ENCODE data around the gene FAM222B.

FAM222B gene

DNA sequence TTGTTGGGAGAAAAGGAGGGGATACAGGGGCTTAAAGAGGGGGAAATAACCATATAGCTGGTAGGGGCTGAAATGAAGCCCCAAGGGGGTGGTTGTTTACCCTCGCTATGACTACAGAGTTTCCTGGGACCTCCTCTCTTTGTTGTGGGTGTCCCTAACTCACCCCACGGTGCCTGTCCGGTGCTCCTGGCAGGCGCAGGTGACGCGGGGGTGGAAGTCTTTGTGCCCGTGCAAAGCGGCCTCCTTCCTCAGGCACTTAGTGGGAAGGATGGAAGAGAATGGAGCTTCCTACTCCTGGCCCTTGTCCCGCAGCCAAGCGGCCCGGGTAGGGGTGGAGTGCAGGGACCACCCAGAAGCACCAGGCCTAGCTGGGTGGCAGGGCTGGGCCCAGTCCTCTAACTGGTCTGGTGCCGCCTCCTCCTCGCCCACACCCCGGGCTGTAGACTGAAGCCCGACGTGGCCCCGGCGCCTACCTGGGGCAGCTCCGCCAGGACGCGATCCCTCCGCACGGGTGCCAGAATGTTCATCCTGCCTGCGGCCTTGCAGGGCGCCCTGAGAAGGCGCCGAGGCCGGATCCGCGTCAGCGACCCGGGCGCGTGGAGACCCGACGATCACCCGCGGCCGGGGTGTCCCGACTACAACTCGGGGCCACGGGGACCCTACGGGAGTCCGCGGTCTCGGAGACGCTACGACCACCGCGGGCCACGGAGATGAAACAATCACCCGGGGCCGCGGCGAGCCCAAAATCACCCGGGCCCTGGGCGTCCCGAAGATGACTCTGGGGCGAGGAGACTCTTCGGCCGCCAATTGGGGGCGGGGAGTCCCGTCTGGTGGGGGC, 125.6 kb downstream of the FAM222B start:
- POLR2A ChIA-PET, result interaction anchor here (0.8 to 3.7 kb wide), 8 partner anchors 10 to 118 kb away, joined by 3 to 38 read pairs (median 4); partner anchors contain the start of genes NEK8 and TLCD1
- peak overlapping the region; percentile 67 for H3K4me3 ChIP-seq (ENCODE audit: low read depth, low read length)
- CTCF ChIA-PET, result interaction anchor here (0.6 to 2.6 kb wide), 10 partner anchors 10 to 400 kb away, joined by 3 to 16 read pairs (median 4); partner anchors contain the start of genes BLTP2, NEK8 and TLCD1
- H3K36me3 ChIP-seq (ENCODE audit: control insufficient read depth in 2 of 2, insufficient read depth in 1 of 2, low read length in 2 of 2), result peaks cover 23 to 59% of the 10 kb centered on the region in 2 experiments; a peak in 2 of 3 replicates
- H3K27ac ChIP-seq (ENCODE audit: extremely low read depth, low read depth, low read length), result peak overlapping the region; percentile 95
- no peaks in the 10 kb centered on the region for H3K9me3 ChIP-seq (ENCODE audit: control insufficient read depth, insufficient read depth, low read depth, low read length)
- H3K4me1 ChIP-seq (ENCODE audit: control insufficient read depth, insufficient read depth, low read length), result peaks cover 11% of the 10 kb centered on the region
- TF ChIP-seq ZNF266 (tag by site-specific recombination; IDR thresholded peaks at IDR 0.05; ENCODE audit: low read depth) (no peak), EGR2 (tag by site-specific recombination; IDR thresholded peaks at IDR 0.05; ENCODE audit: low read depth) (peak; percentile 84), ZNF792 (tag by site-specific recombination; IDR thresholded peaks at IDR 0.05) (0 out of 2 replicates have a peak, but pooled peaks have one; percentile 16), ZNF544 (tag by site-specific recombination; IDR thresholded peaks at IDR 0.05) (no peak), ZNF214 (tag by site-specific recombination; IDR thresholded peaks at IDR 0.05; ENCODE audit: borderline replicate concordance) (no peak), KLF1 (tag by site-specific recombination; IDR thresholded peaks at IDR 0.05) (peak; percentile 92), SP2 (tag by site-specific recombination; IDR thresholded peaks at IDR 0.05) (no peak), ZNF777 (tag by site-specific recombination; IDR thresholded peaks at IDR 0.05; ENCODE audit: borderline replicate concordance) (0 out of 2 replicates have a peak, but pooled peaks have one; percentile 71), ZNF510 (tag by site-specific recombination; IDR thresholded peaks at IDR 0.05; ENCODE audit: insufficient replicate concordance) (no peak), ZNF501 (tag by site-specific recombination; IDR thresholded peaks at IDR 0.05) (0 out of 2 replicates have a peak, but pooled peaks have one; percentile 57), ZNF24 (tag by site-specific recombination; IDR thresholded peaks at IDR 0.05) (no peak), ZNF600 (tag by site-specific recombination; IDR thresholded peaks at IDR 0.05) (peak; percentile 27; the same call in 1 of the 2 replicates), GLIS2 (tag by site-specific recombination; IDR thresholded peaks at IDR 0.05) (peak; percentile 58), REPIN1 (tag by site-specific recombination; IDR thresholded peaks at IDR 0.05; ENCODE audit: low read depth) (no peak), ZNF146 (tag by site-specific recombination; IDR thresholded peaks at IDR 0.05) (0 out of 2 replicates have a peak, but pooled peaks have one; percentile 2), ZNF610 (tag by site-specific recombination; IDR thresholded peaks at IDR 0.05; ENCODE audit: borderline replicate concordance) (no peak), ZNF184 (tag by site-specific recombination; IDR thresholded peaks at IDR 0.05) (no peak), FEZF1 (tag by site-specific recombination; IDR thresholded peaks at IDR 0.05) (no peak), ZBTB17 (tag by site-specific recombination; IDR thresholded peaks at IDR 0.05) (peak; percentile 38; the same call in 1 of the 2 replicates), ZBTB48 (tag by site-specific recombination; IDR thresholded peaks at IDR 0.05) (peak; percentile 59), TRIM28 (IDR thresholded peaks at IDR 0.05; ENCODE audit: borderline replicate concordance, low read length) (no peak), ZBTB8A (tag by site-specific recombination; IDR thresholded peaks at IDR 0.05) (peak; percentile 86), IKZF3 (tag by site-specific recombination; IDR thresholded peaks at IDR 0.05) (peak; percentile 39), ZNF335 (tag by site-specific recombination; conservative IDR thresholded peaks at IDR 0.05) (peak; percentile 86), ZFP37 (tag by site-specific recombination; IDR thresholded peaks at IDR 0.05) (peak; percentile 66; the same call in 1 of the 2 replicates), ZEB2 (tag by site-specific recombination; IDR thresholded peaks at IDR 0.05) (peak; percentile 4; the same call in 1 of the 2 replicates)
- TF ChIP-seq, protein P1, sequence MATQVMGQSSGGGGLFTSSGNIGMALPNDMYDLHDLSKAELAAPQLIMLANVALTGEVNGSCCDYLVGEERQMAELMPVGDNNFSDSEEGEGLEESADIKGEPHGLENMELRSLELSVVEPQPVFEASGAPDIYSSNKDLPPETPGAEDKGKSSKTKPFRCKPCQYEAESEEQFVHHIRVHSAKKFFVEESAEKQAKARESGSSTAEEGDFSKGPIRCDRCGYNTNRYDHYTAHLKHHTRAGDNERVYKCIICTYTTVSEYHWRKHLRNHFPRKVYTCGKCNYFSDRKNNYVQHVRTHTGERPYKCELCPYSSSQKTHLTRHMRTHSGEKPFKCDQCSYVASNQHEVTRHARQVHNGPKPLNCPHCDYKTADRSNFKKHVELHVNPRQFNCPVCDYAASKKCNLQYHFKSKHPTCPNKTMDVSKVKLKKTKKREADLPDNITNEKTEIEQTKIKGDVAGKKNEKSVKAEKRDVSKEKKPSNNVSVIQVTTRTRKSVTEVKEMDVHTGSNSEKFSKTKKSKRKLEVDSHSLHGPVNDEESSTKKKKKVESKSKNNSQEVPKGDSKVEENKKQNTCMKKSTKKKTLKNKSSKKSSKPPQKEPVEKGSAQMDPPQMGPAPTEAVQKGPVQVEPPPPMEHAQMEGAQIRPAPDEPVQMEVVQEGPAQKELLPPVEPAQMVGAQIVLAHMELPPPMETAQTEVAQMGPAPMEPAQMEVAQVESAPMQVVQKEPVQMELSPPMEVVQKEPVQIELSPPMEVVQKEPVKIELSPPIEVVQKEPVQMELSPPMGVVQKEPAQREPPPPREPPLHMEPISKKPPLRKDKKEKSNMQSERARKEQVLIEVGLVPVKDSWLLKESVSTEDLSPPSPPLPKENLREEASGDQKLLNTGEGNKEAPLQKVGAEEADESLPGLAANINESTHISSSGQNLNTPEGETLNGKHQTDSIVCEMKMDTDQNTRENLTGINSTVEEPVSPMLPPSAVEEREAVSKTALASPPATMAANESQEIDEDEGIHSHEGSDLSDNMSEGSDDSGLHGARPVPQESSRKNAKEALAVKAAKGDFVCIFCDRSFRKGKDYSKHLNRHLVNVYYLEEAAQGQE (tag by site-specific recombination; IDR thresholded peaks at IDR 0.05), result 0 out of 2 replicates have a peak, but pooled peaks have one; percentile 8
- TF ChIP-seq, protein P2, sequence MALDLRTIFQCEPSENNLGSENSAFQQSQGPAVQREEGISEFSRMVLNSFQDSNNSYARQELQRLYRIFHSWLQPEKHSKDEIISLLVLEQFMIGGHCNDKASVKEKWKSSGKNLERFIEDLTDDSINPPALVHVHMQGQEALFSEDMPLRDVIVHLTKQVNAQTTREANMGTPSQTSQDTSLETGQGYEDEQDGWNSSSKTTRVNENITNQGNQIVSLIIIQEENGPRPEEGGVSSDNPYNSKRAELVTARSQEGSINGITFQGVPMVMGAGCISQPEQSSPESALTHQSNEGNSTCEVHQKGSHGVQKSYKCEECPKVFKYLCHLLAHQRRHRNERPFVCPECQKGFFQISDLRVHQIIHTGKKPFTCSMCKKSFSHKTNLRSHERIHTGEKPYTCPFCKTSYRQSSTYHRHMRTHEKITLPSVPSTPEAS (tag by site-specific recombination; IDR thresholded peaks at IDR 0.05), result no peak
- TF ChIP-seq, protein P3, sequence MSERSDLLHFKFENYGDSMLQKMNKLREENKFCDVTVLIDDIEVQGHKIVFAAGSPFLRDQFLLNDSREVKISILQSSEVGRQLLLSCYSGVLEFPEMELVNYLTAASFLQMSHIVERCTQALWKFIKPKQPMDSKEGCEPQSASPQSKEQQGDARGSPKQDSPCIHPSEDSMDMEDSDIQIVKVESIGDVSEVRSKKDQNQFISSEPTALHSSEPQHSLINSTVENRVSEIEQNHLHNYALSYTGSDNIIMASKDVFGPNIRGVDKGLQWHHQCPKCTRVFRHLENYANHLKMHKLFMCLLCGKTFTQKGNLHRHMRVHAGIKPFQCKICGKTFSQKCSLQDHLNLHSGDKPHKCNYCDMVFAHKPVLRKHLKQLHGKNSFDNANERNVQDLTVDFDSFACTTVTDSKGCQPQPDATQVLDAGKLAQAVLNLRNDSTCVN (tag by site-specific recombination; optimal IDR thresholded peaks at IDR 0.05), result peak; percentile 94
- TF ChIP-seq, protein P4, sequence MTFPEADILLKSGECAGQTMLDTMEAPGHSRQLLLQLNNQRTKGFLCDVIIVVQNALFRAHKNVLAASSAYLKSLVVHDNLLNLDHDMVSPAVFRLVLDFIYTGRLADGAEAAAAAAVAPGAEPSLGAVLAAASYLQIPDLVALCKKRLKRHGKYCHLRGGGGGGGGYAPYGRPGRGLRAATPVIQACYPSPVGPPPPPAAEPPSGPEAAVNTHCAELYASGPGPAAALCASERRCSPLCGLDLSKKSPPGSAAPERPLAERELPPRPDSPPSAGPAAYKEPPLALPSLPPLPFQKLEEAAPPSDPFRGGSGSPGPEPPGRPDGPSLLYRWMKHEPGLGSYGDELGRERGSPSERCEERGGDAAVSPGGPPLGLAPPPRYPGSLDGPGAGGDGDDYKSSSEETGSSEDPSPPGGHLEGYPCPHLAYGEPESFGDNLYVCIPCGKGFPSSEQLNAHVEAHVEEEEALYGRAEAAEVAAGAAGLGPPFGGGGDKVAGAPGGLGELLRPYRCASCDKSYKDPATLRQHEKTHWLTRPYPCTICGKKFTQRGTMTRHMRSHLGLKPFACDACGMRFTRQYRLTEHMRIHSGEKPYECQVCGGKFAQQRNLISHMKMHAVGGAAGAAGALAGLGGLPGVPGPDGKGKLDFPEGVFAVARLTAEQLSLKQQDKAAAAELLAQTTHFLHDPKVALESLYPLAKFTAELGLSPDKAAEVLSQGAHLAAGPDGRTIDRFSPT (tag by site-specific recombination; IDR thresholded peaks at IDR 0.05), result peak; percentile 55; the same call in 1 of the 2 replicates

Data from HEK293 (cell line).